Thyroid gland (tissue), 4 donors: ENCODE measurements around the gene MED8. TPM values are rescaled to one million over a fixed set of nuclear protein-coding genes. Genes with fewer than 3 reads are reported as not detected.
"Not testable (repeated sequence)": the region's sequence is repeated elsewhere in the genome, so short reads cannot be mapped to it uniquely, and the experiment has no call there.

ENCODE experiments used
- DNase-seq, 2 donors: peaks; one replicate each; pipeline ENCODE4 v3.0.0-alpha.2; 2019
- H3K27ac ChIP-seq, 3 donors: fragments of 200-600 bp; sonication (generic); 1 replicate in 2 of 3; 2 replicates in 1 of 3; pipeline ENCODE4 v1.5.1; 2016 to 2019; ENCODE audit warnings: mild to moderate bottlenecking in 1 of 3, moderate library complexity in 1 of 3
- H3K27me3 ChIP-seq: fragments of 200-600 bp; sonication (generic); one replicate; pipeline ENCODE4 v1.5.1; 2019
- H3K36me3 ChIP-seq, 2 donors: fragments of 200-600 bp; sonication (generic); one replicate each; pipeline ENCODE4 v1.5.1; 2016 to 2019
- H3K4me1 ChIP-seq, 2 donors: fragments of 200-600 bp; sonication (generic); one replicate each; pipeline ENCODE4 v1.5.1; 2017 to 2019
- H3K4me3 ChIP-seq, 3 donors: fragments of 200-600 bp; sonication (generic); replicated peaks in 1 of 3; 1 replicate in 2 of 3; 2 replicates in 1 of 3; pipeline ENCODE4 v1.5.1; 2016; ENCODE audit warnings: mild to moderate bottlenecking in 1 of 3
- H3K9me3 ChIP-seq: fragments of 200-600 bp; sonication (generic); one replicate; pipeline ENCODE4 v1.5.1; 2017
- POLR2A ChIP-seq, 2 donors: fragments of 450-650 bp; IDR thresholded peaks; one replicate each; pipeline ENCODE4 v1.6.1; 2017; ENCODE audit warnings: antibody characterized with exemption in 2 of 2, mild to moderate bottlenecking in 2 of 2, moderate library complexity in 1 of 2
- WGBS, 2 donors: methylation state at CpG; one replicate each; pipeline ENCODE4 v1.1.5; 2017; 5-methylcytosine and 5-hydroxymethylcytosine counted together
- intact Hi-C: fragments of 100-400 bp; cut with DNase I; formaldehyde crosslinking; loops from one replicate; pipeline ENCODE4 v1.15.1; 2023
- total RNA-seq, 4 donors: library from RNA; depleted of rRNA; stranded (reverse); fragments of >200 nt; gene quantifications; one replicate each; pipeline ENCODE4 v1.2.3, GENCODE V29; 2016
- TF ChIP-seq, protein P1 (sequence below), 6 experiments: fragments of 200-600 bp in 3 of 6; fragments of 450-650 bp in 3 of 6; sonication (generic) in 3 of 6; IDR thresholded peaks; one replicate each; pipeline ENCODE4 v1.5.1; 2016 to 2019; ENCODE audit warnings: antibody characterized with exemption in 6 of 6, mild to moderate bottlenecking in 2 of 6, inconsistent platforms in 1 of 6, moderate library complexity in 1 of 6

MED8 gene
- total RNA-seq, 4 donors from 2014 or later: 37.7 to 48.6 (median 45.3) TPM

DNA sequence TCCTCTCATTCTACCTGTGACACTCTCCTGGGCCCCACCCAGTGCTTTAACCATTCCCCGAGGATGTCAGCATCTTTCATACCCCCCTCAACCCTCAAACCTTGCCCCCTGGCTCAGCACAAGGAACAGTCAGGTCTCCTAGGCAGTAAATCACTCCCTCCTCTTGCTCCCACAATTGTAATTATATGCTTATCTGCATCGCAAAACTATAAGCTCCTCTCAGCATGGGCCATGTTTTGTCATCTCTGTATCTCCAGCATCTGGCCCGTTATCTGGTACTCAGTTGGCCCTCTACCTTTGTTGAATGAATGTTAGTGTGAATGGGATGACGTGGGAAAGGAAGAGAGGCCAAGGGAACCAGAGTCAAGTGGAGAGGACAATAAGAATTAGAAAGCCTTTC is 19.0 kb downstream of the MED8 start:
- intact Hi-C loops: no loop called here
- peaks cover 26 to 31% of the 10 kb centered on the region in 2 donors for H3K4me1 ChIP-seq
- TF ChIP-seq, protein P1, sequence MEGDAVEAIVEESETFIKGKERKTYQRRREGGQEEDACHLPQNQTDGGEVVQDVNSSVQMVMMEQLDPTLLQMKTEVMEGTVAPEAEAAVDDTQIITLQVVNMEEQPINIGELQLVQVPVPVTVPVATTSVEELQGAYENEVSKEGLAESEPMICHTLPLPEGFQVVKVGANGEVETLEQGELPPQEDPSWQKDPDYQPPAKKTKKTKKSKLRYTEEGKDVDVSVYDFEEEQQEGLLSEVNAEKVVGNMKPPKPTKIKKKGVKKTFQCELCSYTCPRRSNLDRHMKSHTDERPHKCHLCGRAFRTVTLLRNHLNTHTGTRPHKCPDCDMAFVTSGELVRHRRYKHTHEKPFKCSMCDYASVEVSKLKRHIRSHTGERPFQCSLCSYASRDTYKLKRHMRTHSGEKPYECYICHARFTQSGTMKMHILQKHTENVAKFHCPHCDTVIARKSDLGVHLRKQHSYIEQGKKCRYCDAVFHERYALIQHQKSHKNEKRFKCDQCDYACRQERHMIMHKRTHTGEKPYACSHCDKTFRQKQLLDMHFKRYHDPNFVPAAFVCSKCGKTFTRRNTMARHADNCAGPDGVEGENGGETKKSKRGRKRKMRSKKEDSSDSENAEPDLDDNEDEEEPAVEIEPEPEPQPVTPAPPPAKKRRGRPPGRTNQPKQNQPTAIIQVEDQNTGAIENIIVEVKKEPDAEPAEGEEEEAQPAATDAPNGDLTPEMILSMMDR (IDR thresholded peaks at IDR 0.05): no peak
- TF ChIP-seq POLR2A (IDR thresholded peaks at IDR 0.05): no peak
- WGBS, 2 donors: 88 to 97% methylated on average over 4 of the region's 4 CpGs
- no peak for DNase-seq
- H3K36me3 ChIP-seq: no peaks in the 10 kb centered on the region
- H3K27me3 ChIP-seq: no peaks in the 10 kb centered on the region
- H3K27ac ChIP-seq: no peak overlapping the region
- H3K9me3 ChIP-seq: no peaks in the 10 kb centered on the region
- H3K4me3 ChIP-seq: no peak overlapping the region

GRCh38 chr1:43369779-43370178 is 19.8 kb downstream of the MED8 start:
- H3K4me3 ChIP-seq, intact Hi-C loops, H3K36me3 ChIP-seq, H3K27ac ChIP-seq, H3K9me3 ChIP-seq, H3K27me3 ChIP-seq, DNase-seq: not testable (repeated sequence)
- H3K4me1 ChIP-seq: peaks cover 26 to 35% of the 10 kb centered on the region in 2 donors
- WGBS, 2 donors: 95 to 98% methylated on average over 6 of the region's 6 CpGs

DNA sequence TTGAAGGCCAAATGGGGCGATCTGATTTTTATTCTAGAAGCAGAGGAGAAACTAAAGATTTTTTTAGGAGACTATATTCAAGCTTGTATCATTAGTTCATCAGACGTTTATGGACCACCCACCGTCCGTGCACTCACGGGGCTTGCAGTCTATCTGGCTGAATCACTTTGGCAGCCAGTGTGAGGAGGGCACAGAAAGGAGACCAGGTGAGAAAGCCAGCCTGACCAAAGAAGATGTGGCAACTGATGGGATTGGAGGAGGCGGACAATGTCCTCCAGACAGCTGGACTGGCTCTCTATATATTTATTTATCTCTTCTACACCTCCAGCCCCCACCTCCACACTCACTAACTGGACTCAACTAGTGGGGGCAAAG is 21.0 kb downstream of the MED8 start:
- intact Hi-C loops: no loop called here
- H3K27ac ChIP-seq: peak overlapping the region; percentile 70 to 97 (median 74)

DNA sequence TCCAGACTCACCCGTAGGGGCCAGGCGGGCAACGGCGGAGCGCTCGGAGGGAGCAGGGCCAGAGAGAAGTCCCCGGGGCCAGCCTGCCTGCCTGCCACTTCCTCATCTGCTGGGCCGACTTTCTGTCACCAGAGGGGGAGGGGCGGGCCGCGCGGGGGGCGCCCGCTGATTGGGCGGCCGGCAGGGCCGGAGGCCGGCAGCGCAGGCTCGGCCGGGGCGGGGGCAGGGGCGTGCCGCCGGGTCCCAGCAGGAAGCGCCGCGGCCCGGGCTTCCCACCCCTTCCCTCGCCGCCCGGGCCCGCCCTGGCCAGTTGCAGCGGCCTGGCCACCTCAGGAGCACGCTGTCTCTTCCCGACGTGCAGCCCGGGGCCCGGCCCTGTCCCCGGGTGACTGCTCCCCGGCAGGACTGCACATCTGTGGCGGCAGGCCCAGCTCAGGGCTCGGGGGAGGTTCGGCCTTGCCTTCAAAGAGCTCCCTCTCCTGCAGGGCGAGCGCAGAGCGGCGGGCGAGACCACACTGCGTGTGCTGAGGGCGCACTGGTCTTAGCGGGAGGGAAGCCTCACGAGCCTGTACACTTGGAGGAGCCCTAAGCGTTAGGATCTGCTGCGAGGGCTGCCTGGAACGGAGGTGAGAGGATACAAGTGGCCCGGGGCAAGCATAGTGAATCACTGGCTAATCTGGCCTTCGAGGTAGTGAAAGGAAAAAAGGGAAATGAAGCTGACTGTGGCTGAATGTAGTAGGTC is 21.5 kb downstream of the MED8 start, which contains the start of gene ELOVL1:
TSS of gene ELOVL1 (minus strand) at position 108 of the 742 bp plus-strand sequence. CDS start 2,402 bp downstream, outside the sequence.
- Histone ChIP-seq H3K9me3 (no peaks in the 10 kb centered on the region), H3K4me3 (peak within 1 kb of the TSS; percentile 50 to 85 (median 71)), H3K27ac (peak within 1 kb of the TSS; percentile 89 to 97 (median 90)), H3K27me3 (no peaks in the 10 kb centered on the region), H3K4me1 (peaks cover 26 to 31% of the 10 kb centered on the region in 2 donors), H3K36me3 (peaks cover 23 to 24% of the 10 kb centered on the region in 2 donors)
- whole genome bisulfite sequencing, 2 donors: 1 to 2% methylated on average over 17 to 19 of the region's 58 CpGs
- intact Hi-C loops: no loop called here
- TF ChIP-seq, protein P1 (IDR thresholded peaks at IDR 0.05): peak in 3 of 6 experiments; percentile 21 to 39 (median 27)
- TF ChIP-seq POLR2A (IDR thresholded peaks at IDR 0.05): peak; percentile 37 to 89
- DNase-seq: peak; percentile 93 to 94

More for the DNA sequence above, 21.0 kb downstream of the MED8 start:
- Histone ChIP-seq H3K4me3 (peak overlapping the region in 2 of 3 donors; percentile 32 to 85), H3K27me3 (no peaks in the 10 kb centered on the region), H3K36me3 (peaks cover 17 to 18% of the 10 kb centered on the region in 2 donors), H3K4me1 (peaks cover 26 to 35% of the 10 kb centered on the region in 2 donors), H3K9me3 (no peaks in the 10 kb centered on the region)
- 30 to 42% methylated on average over 6 of the region's 6 CpGs for WGBS, 2 donors
- TF ChIP-seq POLR2A (IDR thresholded peaks at IDR 0.05): no peak
- TF ChIP-seq, protein P1 (IDR thresholded peaks at IDR 0.05): no peak
- DNase-seq: peak in 1 of 2 donors; percentile 24

DNA sequence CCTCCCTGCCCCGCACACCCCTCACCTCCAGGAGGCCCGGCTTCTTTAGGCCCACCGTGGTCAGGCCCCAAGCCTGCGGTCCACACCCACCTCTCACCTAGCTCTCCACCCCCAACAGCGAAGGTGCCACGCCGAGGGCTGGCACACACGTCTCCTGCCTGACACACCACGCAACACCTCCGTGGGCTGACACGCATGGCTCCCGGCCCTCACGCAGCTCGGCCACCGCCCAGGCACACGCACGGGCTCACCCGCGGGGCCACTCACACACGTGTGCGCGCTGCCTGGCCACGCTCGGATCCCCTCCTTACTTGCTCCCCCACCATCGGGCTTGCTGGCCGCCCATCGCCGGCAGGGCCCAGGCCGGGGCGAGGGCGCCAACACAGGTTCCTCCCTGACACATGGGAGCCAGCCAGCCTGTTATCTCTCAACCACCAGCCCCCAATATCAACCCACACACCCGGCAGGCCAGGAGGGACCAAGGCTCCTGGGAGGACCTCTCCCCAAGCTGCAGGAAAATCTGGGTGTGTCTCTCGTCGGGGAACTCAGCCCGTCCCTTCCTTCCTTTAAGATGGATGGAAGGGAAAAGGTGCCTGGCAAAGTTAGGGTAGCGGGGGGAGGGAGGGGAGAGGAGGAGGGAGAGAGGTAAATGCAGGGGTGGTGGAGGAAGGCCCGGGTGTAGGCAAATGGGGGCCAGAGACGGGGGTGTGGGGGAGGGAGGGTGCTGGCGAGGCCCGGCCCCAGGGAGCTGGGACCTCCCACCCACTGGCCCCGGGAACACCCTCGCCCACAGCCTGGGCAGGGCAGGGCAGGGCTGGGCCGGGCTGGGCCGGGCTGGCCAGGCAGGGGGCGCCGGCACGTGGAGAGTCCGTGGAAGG is 22.3 kb downstream of the MED8 start:
- no peaks in the 10 kb centered on the region for H3K9me3 ChIP-seq
- peaks cover 31 to 32% of the 10 kb centered on the region in 2 donors for H3K36me3 ChIP-seq
- 1 to 3% methylated on average over 18 to 33 of the region's 48 CpGs for WGBS, 2 donors
- DNase-seq: peak; percentile 32 to 33
- H3K27me3 ChIP-seq: no peaks in the 10 kb centered on the region
- peak overlapping the region; percentile 50 to 85 (median 71) for H3K4me3 ChIP-seq
- intact Hi-C loops: no loop called here
- peak overlapping the region; percentile 89 to 97 (median 90) for H3K27ac ChIP-seq
- TF ChIP-seq, protein P1 (IDR thresholded peaks at IDR 0.05): peak in 1 of 6 experiments; percentile 19
- no peak for TF ChIP-seq POLR2A (IDR thresholded peaks at IDR 0.05)
- H3K4me1 ChIP-seq: peaks cover 26 to 31% of the 10 kb centered on the region in 2 donors
